COLO829 (cell line): Measurements from ENCODE around the gene SLC2A4.

Source experiments
- DNase-seq: peaks from one replicate; pipeline ENCODE4 v3.0.0; 2012; ENCODE audit warnings: low spot score

Gene SLC2A4

GRCh38 chr17:7306911-7307685 lies 25.6 kb downstream of the SLC2A4 start, which contains the start of gene EIF5A:
Gene EIF5A (plus strand): TSS chr17:7307628. CDS start chr17:7309636, 2,008 bp downstream.
- peak; percentile 100 for DNase-seq

- no peak for DNase-seq
These were observed 26.4 kb downstream of the SLC2A4 start for GRCh38 chr17:7307686-7308624.

- DNase-seq, result peak; percentile 73
These were observed 27.3 kb downstream of the SLC2A4 start for GRCh38 chr17:7308625-7309433.

DNA sequence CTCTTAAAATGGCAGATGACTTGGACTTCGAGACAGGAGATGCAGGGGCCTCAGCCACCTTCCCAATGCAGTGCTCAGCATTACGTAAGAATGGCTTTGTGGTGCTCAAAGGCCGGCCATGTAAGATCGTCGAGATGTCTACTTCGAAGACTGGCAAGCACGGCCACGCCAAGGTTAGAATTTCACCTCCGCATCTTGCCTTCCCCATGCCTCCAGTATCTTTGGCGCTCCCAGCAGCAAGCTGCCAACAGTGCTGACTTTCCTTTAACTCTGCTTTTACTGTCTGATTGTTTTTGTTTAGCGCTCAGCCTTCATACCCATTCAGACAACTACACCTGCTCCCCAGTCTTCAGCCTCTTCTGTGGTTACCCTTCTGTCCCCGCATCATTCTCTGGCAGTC lies 28.1 kb downstream of the SLC2A4 start:
- no peak for DNase-seq

- DNase-seq, result no peak
These were observed 29.7 kb downstream of the SLC2A4 start for GRCh38 chr17:7311110-7311705.

- DNase-seq, result no peak
These were observed 31.0 kb downstream of the SLC2A4 start for GRCh38 chr17:7312432-7313087.

GRCh38 chr17:7313088-7313889 lies 31.8 kb downstream of the SLC2A4 start:
- DNase-seq, result no peak

GRCh38 chr17:7313890-7314718 lies 32.6 kb downstream of the SLC2A4 start:
- DNase-seq, result no peak

DNA sequence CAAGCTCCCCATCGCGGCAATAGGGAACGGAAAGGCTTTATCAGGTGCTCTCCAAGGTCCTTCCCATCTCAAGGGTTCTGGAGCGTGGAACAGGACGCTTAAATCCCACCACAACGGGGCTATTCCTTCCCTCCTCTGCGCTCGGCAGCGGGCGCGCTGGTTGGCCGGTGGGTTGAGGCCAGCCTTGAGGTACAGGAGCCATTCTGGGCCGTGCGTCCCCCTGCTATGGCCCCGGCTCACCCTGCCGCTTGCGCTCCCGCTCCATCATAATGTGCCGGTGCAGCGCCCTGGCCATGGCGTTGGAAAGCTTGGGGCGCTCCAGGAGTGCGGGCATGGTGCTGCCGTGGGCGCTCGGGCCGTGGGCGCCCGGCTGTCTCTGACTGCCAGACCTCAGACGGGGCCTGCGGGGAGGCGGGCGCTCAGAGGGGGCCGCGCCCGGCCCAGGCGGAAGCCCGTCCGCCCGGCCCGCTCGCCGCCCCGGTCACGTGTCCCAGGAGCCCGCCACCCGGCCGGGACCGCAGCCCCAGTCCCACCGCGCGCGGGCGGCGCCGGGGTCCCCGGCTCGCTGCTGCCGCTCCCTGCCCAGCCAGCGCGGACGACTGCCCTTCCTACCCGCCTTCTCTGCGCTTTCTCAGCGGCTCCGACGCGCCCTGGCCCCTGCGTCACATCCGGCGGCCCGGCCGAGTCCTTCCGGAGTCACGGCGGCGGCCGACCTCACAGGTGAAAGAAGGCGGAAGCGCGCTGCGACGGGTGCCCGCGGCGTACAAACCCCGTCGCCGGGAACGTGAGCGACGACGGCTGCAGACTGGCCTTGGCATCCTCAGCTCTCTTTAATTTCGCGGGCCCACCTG lies 33.4 kb downstream of the SLC2A4 start, which contains the start of gene GPS2:
Gene GPS2, minus strand, starts transcription at position 642 of the 851 bp plus-strand sequence. Its CDS starts 308 bp downstream, at position 334.
- peak; percentile 91 for DNase-seq

GRCh38 chr17:7315570-7316235 lies 34.2 kb downstream of the SLC2A4 start:
- DNase-seq, result no peak

- DNase-seq, result no peak
These were observed 35.8 kb downstream of the SLC2A4 start for GRCh38 chr17:7317161-7317803.

DNA sequence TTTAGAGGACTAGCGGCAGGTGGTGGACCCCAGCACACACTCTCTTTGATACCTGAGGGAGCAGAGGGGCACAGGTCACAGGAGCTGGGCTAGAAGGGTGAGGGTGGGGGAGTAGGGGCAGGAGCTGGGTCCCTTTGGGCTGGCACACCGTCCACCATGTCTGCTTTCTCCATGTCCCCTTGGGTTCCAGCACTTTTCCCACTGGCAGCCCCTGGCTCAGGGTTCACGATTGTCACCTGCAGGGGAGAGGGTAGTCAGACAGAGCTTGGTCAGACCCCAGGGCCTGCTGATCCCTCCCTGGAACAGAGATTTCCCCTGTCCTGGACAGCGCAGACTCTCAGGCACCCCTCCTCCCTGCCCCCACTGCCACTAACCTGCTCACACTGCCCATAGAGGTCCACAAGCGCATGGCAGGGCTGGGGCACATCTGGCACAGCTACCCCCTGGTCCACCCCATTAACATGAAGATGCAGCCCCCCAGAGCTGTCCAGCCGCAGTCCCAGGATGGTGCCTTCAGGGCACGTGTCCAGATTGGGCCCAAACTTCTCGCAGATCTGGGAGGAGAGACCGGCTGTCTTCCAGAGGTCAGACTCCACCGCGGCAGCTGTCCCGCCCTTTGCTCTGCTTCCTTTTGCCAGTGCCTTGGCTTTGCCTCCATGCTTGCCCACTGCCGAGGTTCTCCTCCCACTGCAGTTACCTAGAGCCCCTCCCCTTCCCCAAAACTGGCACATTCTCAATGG lies 36.8 kb downstream of the SLC2A4 start:
- DNase-seq, result no peak

DNA sequence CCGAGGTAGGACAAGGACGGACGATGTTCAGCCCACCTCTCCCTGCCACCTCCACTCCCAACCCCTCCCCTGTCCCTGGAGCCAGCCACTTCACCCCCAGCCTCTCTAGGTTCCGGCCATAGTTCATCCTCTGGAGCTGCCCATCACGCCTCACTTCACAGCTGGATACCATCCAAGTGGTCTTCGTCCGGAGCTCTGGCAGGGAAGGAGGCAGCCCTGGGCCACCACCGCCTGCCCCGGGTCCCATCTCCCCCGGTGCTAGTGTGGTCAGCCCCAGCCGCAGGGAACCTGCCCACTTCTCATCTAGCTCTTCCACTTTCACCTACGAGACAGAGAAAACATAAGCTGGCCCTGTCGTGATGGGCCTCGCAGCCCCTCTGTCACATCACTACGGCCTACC lies 39.9 kb downstream of the SLC2A4 start:
- no peak for DNase-seq

DNA sequence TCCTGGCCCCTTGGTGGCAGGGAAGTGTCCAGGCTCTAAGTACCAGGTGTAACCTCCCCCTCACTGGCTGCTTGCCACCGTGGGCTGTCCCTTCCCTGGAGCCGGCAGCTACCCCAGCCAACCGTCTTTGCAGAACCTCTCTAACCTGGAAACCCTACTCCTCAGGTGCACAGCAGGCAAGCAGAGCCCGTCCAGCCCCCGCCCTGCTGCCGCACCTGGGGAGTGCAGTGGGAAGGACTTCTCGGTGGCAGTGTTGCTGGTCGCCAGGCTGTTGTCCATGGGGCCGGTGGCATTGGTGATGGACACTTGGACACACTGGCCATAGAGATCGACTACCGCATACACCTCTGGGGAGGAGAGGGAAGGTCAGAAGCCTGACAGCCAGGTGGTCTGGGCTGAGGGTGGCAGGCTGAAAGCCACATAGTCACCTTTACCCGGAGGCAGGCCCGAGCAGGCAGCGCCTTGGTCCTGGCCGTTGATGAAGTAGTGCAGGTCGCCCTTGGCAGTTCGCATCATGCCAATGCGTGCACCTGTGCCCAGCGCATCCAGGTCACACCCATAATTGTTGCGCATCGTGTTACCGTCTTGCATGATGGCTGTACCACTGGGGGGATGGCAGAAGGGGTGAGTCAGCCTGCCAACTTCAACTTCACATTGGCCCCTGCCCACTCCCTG lies 41.1 kb downstream of the SLC2A4 start:
- DNase-seq, result no peak

DNA sequence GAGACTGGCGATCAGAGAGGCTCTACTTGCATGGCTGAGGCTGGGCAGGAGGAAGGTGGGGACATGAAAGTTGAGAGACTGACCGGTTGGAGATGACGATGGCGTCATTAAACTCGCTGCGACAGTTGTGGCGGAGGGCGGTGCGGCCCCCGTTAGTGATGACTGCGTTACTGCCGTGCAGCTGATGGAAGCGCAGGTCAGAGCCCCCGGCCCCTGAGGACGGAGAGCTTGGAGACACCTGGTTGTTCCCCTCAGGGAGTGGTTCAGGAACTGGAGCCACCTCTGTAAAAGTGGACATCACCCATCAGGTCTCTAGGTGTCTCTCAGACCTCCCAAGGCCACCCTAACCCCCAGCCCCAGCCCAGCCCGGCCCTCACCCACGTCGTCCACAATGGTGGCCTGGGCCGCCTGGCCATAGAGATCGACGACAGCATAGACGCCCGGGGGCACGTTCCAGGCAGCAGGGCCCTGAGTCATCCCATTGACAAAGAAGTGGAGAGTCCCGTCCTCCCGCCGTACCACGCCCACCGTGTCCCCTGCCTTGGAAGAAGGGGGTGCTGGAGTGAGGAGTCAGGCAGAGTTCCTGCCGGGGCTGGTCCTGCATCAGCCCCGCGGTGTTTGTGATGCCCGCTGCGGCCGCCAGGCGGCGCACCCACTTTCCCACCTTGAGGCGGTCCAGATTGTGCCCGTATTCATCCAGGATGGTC lies 42.4 kb downstream of the SLC2A4 start:
- DNase-seq, result peak; percentile 51
